ENCODE results near the gene ARPP19. TPM values are rescaled to one million over a fixed set of nuclear protein-coding genes. Genes with fewer than 3 reads are reported as not detected.

The ARPP19 gene
- total and polyA plus RNA-seq, 7 donors, result 134 to 374 (median 256) TPM

DNA sequence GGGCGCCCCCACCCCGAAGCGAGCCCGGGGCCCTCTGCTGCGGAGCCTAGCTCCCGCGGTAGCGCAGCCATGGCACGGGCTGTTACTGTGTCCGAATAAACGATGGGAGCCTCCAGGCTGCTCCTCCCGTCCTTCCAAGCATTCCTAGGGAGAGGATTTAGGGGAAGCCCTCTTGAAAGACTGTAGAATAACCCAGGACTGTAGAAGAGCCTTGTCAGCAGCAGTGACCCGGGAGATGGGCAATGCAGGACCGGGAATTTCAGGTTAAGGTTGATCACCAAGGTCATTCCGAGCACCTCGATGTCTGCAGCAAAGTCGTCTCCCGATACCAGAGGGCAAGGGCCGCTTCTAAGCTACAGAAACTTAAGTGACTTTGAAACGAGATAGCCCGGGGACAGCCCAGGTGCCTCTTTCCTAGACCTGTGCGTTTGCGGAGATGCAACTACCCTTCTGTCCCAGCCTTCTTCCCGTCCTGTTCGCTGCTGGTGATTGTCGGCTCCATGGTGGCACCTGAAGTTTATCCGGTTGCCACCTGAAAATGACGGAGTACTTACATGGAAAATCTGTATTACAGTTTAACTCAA is 39.4 kb downstream of the ARPP19 start:
- ATAC-seq, result peak in 1 of 4 donors; percentile 5
- H3K4me1 ChIP-seq, result peaks cover 17% of the 10 kb centered on the region
- no peaks in the 10 kb centered on the region for H3K27me3 ChIP-seq (ENCODE audit: insufficient read depth in 3 of 3, low read length in 2 of 3)
- H3K4me3 ChIP-seq, result peak overlapping the region; percentile 94
- TF ChIP-seq, protein P1, sequence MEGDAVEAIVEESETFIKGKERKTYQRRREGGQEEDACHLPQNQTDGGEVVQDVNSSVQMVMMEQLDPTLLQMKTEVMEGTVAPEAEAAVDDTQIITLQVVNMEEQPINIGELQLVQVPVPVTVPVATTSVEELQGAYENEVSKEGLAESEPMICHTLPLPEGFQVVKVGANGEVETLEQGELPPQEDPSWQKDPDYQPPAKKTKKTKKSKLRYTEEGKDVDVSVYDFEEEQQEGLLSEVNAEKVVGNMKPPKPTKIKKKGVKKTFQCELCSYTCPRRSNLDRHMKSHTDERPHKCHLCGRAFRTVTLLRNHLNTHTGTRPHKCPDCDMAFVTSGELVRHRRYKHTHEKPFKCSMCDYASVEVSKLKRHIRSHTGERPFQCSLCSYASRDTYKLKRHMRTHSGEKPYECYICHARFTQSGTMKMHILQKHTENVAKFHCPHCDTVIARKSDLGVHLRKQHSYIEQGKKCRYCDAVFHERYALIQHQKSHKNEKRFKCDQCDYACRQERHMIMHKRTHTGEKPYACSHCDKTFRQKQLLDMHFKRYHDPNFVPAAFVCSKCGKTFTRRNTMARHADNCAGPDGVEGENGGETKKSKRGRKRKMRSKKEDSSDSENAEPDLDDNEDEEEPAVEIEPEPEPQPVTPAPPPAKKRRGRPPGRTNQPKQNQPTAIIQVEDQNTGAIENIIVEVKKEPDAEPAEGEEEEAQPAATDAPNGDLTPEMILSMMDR (IDR thresholded peaks at IDR 0.05), result no peak
- no peaks in the 10 kb centered on the region for H3K9me3 ChIP-seq
- intact Hi-C loops (cut with DNase I), result loop anchor here (5.0 to 10.0 kb wide), 3 partner anchors 37 to 195 kb away; partner anchors contain the start of gene ARPP19 (in 1 of the 2)
- WGBS, 3 donors, result 2 to 4% (median 2%) methylated on average over 27 to 28 of the region's 28 CpGs
- H3K27ac ChIP-seq, result peak overlapping the region; percentile 91
- no peaks in the 10 kb centered on the region for H3K36me3 ChIP-seq (ENCODE audit: insufficient read depth in 1 of 2, low read depth in 1 of 2)
- DNase-seq, result no peak

DNA sequence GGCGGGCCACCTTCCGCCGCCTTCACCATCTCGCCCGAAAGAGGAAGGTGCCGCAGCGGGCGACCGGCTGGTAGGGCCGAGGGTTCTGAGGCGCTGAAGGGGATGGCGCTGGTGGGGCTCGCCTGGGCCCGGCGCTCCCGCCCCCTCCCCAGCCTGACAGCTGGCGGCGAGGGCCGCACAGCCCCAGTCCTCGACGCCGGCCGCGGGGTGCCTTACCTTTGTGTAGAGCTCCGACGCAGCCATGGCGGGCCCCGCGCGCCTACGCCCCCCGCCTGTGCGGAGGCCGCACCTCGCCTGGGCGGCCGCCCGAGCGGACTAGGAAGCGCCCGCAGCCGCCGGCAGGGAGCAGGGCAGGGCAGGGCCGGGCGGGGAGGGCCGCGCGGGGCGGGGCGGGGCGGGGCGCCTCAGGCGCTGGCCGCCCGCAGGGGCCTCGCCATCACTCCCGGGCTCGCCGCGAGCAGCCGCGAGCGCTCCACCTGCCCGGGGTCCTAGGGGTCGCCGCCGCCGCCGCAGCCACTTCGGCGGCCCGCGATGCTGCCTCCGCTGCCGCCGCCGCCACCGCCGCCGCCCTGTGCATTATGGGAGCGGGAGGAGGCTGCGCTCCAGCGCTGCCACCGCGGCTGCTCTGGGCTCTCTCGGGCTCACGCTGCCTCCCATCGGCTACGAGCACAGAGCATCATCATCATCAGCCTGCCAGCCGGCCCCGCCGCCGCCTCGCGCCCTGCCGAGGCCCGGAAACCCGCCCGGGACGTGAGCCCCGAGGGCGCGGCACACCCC is 40.1 kb downstream of the ARPP19 start, which contains the start of gene MYO5A:
TSS of gene MYO5A (minus strand) at position 317 of the 777 bp plus-strand sequence. CDS start at position 243, 74 bp downstream.
- DNase-seq (peak; percentile 80 to 89), ATAC-seq (peak; percentile 88 to 90 (median 88))
- Histone ChIP-seq H3K27me3 (ENCODE audit: insufficient read depth in 3 of 3, low read length in 2 of 3) (no peaks in the 10 kb centered on the region), H3K9me3 (no peaks in the 10 kb centered on the region), H3K27ac (peak within 1 kb of the TSS; percentile 91), H3K4me3 (peak within 1 kb of the TSS; percentile 94), H3K4me1 (peaks cover 24% of the 10 kb centered on the region), H3K36me3 (ENCODE audit: insufficient read depth in 1 of 2, low read depth in 1 of 2) (no peaks in the 10 kb centered on the region)
- intact Hi-C loops (cut with DNase I), result loop anchor here (5.0 to 10.0 kb wide), 3 partner anchors 36 to 194 kb away; partner anchors contain the start of gene ARPP19 (in 1 of the 2)
- TF ChIP-seq, protein P1 (IDR thresholded peaks at IDR 0.05), result peak; percentile 36
- WGBS, 3 donors, result 0 to 1% (median 0%) methylated on average over 35 to 103 of the region's 103 CpGs

DNA sequence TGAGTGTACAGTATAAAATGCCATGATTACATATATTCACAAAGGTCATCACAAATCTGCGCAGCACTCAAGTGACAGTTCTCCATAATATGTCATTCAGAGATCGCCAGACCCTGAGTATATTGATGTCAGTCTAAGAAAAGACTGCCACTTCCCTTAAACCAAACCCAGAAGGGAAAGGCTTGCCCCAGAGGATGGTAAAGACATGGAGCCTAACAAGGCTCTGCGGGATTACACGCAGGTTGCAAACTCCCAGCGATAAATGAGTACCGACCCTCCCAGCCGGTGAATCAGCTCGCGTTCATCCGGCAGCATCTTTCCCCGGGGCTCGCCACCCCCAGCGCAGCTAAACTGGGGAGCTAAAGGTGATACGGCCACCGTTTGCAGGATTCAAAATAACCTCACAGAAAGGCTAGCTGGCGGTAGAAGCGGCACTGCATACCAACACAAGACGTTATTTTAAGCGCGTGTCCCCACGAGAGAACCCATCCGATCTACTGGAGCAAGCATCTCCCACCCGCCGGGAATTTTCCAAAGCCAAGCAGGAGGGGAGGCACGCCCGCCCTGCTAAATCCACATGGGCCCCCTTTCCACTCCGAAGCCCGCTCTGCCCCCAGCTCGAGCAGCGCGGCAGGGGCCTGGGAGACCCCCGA is 40.8 kb downstream of the ARPP19 start:
- no peaks in the 10 kb centered on the region for H3K36me3 ChIP-seq (ENCODE audit: insufficient read depth in 1 of 2, low read depth in 1 of 2)
- H3K4me3 ChIP-seq, result peak overlapping the region; percentile 94
- TF ChIP-seq, protein P1 (IDR thresholded peaks at IDR 0.05), result no peak
- ATAC-seq, result peak; percentile 3 to 48 (median 27)
- peak overlapping the region; percentile 91 for H3K27ac ChIP-seq
- peaks cover 31% of the 10 kb centered on the region for H3K4me1 ChIP-seq
- intact Hi-C loops (cut with DNase I), result loop anchor here (5.0 to 10.0 kb wide), 3 partner anchors 36 to 193 kb away; partner anchors contain the start of gene ARPP19 (in 1 of the 2)
- peak in 1 of 2 donors; percentile 25 for DNase-seq
- no peaks in the 10 kb centered on the region for H3K27me3 ChIP-seq (ENCODE audit: insufficient read depth in 3 of 3, low read length in 2 of 3)
- H3K9me3 ChIP-seq, result no peaks in the 10 kb centered on the region
- WGBS, 3 donors, result 5 to 7% (median 6%) methylated on average over 31 to 32 of the region's 32 CpGs

DNA sequence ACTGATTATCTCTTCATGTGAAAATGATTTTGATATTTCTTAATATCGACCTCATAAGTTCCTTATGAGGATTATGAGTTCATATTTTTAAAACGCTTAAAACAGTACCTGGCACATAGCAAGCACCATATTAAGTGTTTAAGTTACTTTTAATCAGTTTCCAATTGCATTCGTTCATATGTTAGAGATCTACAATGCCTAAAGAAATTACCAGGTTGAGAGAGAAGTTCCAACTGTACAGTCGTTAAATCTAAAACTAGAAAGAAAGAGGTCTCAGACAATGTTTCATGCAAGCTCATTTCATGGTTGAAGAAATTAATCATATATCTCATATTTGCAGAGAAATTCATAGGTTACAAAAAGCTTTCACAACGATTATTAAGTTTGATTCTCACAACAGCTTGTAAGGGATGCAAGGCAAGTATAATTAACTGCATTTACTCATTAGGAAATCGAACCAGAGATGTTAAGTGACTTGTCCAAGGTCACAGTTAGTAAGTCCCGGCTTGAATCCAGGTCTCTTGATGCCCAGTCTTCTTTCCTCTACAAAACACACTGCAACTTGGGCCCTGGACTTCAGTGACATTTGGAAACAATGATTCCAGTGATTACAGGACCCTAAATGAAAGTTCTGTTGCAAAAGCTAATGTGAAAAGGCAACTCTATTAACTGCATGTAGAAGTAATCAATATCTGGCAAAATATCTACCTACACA is 41.5 kb downstream of the ARPP19 start:
- ATAC-seq (no peak), DNase-seq (no peak)
- H3K4me1 ChIP-seq, result peaks cover 38% of the 10 kb centered on the region
- H3K36me3 ChIP-seq (ENCODE audit: insufficient read depth in 1 of 2, low read depth in 1 of 2), result no peaks in the 10 kb centered on the region
- H3K27ac ChIP-seq, result peak overlapping the region; percentile 91
- TF ChIP-seq, protein P1 (IDR thresholded peaks at IDR 0.05), result no peak
- intact Hi-C loops (cut with DNase I), result loop anchor here (5.0 to 10.0 kb wide), 3 partner anchors 35 to 193 kb away; partner anchors contain the start of gene ARPP19 (in 1 of the 2)
- no peaks in the 10 kb centered on the region for H3K27me3 ChIP-seq (ENCODE audit: insufficient read depth in 3 of 3, low read length in 2 of 3)
- H3K4me3 ChIP-seq, result peak overlapping the region; percentile 94
- H3K9me3 ChIP-seq, result no peaks in the 10 kb centered on the region
- 82 to 90% (median 83%) methylated on average over 7 of the region's 7 CpGs for WGBS, 3 donors

Measured in psoas muscle (tissue), 8 donors.